HG02981 (cell line): Measurements from ENCODE around the gene PER3.

ENCODE experiments used
- ATAC-seq: cut with Tn5 transposase; IDR thresholded peaks from one replicate; pipeline ENCODE4 v1.9.1; 2021; ENCODE audit warnings: mild to moderate bottlenecking, moderate library complexity; ENCODE audit not compliant: unreplicated experiment

Gene PER3

DNA sequence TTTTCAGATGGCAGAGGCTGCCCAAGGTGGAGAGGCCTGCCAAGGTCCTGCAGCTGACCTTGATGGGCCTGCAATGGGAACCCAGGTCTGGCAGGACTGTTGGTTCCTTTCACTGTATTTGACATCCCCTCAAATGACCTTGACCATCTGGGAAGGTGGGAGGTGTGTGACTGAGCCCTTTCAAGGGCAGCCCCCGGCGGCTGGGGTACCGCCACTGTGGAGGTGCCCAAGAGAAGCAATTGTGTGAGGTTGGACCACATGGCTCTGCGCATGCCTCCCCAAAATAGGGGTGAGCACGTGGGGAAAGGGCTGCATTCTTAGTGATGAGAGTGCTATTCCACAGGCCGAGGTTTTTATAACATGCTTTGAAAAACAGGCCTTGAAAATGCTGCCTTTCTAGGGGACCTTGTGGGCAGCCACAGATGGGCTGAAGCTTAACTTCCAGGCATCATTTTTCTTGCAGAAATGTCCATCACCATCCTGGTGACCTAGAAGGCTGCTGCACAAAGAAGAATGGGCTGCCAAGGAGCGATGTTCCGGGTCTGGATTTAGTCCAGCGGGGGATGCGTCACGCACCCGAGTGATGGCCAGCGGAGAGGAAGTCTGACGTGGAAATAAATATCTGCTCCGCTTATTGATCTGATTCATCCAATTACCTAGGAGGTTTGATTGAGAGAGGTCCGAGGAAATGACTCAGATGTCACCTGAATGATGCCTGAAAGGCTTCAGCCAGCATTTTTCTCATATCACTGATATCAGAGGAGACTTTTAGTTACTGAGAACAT is 85.2 kb downstream of the PER3 start:
- ATAC-seq: no peak

DNA sequence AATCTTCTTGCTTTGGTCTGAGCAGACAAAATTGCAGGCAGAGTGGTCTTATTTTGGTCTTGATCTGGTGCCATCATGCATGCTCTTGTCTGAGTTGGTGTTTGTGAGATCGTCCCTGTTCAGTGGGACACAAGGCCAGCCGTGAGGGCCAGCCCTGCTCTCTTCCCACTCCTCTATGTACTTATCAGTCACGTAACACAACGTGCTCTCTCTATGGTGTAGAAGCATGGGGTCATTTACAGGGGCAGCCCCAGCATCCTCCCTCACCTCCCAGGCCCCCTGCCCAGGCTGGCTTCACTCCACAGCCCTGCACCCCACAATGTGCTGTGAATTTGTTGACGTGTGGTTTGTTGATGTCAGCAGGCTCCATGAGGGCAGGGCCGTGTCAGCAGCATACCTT is 87.0 kb downstream of the PER3 start:
- no peak for ATAC-seq

DNA sequence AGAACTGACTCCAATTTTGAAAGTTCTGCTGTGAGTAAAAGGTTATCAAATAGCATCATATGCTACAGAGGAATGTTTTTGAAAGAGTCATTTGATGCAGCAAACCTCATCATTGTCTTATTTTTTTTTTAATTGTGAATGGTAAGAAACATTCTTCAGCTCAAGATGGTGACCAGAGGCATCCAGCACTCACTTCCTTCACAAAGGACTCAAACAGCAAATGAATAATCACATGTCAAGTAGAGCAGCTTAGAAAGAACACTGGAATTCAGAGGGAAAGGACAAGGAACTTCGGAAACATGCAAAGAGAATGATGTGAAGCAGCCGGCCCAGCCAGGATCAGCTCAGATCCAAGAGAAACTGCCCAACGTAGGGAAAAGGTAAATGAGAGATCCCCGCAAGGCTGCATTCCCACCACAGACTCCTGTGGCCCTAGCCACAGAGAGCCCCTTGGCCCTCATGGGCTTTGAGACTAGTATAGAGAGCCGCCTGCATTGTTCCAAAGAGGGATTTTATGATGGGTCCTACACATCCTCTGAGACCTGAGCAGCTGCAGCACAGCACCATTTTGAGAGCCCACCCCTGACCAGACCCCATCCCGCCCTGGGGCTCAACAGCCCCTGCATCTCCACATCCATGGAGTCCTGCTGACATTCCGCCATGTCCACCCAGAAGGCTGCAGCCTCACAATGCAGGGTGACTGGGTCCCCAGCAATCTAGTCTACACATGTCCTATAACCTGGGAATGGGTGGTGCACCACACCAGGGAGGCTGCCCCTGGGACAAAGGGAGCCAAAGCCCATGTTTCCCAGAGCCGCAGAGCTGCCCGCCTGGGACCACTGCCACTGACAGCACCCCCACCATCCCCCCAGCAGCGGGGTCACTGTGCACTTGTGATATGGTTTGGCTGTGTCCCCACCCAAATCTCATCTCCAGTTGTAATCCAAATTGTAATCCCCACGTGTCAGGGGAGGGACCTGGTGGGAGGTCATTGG is 90.0 kb downstream of the PER3 start:
- ATAC-seq: no peak

DNA sequence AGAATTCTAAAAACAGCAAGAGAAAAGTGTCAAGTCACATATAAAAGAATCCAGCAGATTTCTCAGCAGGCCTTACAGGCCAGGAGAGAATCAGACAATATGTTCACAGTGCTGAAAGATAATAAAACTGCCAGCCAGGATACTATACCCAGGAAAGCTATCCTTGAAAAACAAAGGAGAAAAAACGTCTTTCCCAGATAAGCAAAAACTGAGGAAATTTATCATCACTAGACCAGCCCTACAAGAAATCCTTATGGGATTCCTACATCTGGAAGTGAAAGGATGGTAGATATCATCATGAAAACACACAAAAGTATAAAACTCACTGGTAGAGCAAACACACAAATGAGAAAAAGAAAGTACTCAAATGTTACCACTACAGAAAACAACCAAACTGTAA is 93.9 kb downstream of the PER3 start:
- ATAC-seq: no peak

DNA sequence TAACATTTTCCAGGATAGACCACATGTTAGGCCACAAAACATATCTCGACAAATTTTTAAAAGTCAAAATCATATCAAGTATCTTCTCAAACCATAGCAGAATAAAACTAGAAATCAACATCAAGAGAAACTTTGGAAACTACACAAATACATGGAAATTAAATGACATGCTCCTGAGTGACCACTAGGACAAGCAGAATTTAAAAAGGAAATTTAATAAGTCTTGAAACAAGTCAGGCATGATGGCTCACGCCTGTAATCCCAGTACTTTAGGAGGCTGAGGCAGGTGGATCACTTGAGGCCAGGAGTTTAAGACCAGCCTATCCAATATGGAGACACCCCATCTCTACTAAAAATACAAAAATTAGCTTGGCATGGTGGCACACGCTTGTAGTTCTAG is 95.1 kb downstream of the PER3 start:
- no peak for ATAC-seq

DNA sequence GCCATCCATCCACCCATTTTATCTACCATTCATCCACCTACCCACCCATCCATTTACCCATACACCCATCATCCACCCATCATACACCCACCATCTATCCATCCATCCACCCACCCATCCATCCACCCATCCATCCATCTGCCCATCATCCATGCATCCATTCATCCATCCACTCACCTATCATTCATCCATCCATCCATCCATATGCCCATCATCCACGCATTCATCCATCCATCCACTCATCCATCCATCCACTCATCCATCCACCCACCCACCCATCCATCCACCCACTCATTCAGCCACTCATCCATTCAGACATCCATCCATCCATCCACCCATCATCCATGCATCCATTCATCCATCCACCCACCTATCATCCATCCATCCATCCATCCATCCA is 100.7 kb downstream of the PER3 start:
- ATAC-seq: no peak

DNA sequence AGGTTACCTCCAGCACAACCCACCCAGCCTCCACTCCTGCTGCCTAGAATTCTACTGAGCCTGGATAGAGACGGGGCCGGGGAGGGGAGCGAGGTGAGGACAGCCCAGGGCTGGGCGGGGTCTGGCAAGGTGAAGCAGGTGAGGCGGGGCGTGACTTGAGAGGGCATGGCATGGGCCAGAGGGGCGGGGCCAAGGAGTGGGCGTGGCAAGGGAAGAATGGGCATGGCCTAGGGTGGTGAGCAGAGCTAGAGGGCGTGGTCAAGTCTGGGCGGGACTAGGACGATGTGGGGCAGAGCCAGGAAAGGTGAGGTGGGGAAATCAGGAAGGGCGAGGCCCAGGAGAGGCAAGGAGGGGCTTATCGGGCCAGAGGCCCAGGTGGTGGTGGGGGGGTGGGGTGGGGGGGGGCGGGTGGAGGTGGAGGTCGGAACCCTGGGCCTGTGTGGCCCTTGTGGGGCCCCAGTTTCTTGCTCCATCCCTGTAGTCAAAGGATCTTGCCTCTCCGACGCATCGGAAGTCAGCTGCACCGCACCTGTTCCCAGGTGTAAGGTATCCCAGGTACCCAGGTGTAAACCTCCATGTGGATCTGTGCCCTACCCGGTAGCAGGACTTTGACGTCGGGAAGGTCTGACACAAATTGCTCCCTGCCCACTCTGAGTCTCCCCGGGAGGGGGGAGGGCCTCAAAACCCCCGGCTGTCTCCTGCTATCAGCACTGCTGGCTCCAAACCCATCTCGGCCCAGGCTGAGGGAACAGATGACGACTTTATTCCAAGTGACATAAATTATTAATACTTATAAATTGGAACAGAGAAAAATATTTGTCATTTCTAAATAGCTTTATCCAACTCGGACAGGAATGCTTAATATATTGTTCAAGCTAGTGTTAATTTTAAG is 101.7 kb downstream of the PER3 start:
- ATAC-seq: no peak

DNA sequence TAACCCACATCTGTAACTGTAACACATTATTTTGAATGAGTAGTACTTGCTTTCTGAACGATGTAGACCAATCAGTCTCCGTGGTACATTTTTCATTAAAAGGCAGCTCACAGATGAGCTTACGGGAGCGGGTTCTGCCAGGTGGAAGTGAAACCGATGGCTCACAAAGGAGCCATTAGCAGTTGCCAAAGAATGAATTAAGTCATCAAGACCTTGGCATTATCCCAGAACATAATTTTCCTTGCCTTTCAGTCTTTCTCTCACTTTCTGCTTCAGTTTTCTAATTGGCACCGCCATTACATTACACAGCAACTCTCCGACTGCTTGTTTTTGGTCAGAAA is 102.3 kb downstream of the PER3 start:
- no peak for ATAC-seq

DNA sequence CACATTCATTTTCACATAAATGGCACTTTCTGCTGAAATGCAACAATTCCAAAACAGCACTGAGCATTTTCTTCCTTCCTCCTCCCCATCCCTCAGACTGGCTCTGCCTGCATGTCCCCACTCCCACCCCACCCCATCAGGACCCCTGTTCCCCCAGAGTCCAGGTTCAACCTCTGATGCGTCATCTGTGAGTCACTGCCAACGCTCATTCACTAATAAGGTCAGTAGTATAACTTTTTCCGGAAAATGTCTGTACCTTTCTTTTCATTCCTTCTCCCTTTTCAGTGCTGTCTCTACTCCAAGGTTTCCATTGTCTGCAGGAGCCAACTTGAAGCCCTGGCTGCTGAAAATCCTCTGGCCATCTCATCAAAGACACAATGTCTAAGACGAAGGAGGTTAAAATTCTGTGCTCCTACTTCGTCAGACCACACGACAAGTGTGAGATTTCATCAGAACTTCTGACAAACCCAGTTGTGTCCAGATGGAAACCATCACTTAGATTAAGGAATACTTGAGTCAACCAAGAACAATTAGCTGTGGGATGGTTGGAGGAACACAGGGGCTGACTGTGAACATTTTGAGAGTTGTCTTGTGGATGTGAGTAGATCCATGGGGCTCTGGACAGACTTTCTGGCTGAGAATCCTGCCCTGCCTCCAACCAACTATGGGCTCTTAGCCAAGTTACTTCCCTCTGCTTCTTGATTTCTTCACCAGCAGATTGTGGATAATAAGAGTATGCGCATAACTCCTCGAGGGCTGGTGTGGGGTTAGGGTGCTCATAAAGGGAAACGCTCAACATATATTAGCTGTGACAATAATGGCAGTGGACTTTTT is 104.4 kb downstream of the PER3 start:
- ATAC-seq: no peak

DNA sequence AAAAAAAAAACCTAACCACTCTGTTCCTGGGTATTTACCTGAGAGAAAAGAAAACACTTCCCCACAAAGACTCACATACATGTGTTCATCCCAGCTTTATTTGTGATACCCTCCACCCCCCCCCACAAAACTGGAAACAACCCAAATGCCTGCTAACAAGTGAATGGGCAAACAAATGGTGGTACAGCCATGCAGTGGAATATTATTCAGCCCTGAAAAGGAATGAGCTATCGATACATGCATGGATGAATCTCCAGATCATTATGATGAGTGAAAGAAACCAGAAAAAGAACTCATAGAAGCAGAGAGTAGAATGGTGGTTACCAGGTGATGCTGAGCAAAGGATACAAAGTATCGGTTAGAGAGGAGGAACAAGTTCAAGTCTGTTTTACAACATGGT is 106.8 kb downstream of the PER3 start:
- no peak for ATAC-seq

DNA sequence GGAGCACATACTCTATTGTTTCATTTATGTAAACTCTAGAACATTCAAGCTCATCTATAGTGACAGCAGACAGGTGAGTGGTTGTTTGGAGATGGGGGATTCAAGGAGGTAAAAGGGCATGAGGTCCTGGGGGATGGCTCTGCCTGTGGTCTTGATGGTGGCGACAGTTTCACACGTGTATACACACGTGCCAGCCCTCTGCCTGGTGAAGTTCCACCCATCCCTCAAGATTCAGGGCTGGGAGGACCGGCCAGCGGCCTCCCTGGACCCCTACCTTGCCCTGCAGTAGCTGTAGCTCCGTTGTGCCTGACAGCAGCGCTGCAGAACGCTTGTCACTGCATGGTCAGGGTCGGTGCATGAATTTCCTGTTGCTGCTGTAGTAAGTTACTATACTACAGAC is 107.7 kb downstream of the PER3 start:
- no peak for ATAC-seq

DNA sequence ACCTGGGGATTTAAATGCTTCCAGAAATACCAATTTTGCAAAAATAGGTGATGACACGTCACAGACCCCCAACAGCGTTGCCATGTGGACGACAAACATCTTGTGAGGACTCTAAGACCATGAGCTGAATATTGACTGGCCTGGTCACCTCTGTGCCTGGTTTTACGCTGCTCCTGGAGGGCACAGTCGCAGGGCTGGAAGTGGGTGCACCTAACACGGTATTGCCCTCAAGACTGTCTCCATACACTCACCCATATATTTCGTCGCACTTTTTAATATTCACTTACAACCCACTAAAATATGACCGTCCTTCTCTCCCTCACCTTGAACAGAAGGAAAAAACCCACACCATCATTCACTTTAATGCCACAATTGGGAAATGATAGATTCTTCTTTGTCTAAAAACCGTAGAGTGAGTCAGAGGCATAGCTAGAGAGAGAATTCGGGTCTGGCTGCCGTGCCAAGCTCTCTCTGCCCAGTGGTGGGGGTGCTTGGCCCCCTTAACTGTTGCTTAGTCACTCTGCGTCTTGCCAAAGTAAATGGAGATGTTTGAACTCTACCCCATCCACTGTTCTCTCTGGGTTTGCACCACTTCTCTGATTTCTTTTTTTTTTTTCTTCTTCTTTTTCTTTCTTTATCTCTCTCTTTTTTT is 109.6 kb downstream of the PER3 start:
- ATAC-seq: no peak
